Islet of Langerhans (tissue), 1 donor: ENCODE data around the gene WDR74.
"Not testable (repeated sequence)": the region's sequence is repeated elsewhere in the genome, so short reads cannot be mapped to it uniquely, and the experiment has no call there.

Experiments
- FAIRE-seq: peaks from one replicate; lab custom pipeline; 2011; peaks lifted over from hg19 to GRCh38; lab: Jason Lieb, UNC

Gene WDR74

GRCh38 chr11:62859281-62859703, 19.9 kb upstream of the WDR74 start:
- not testable (repeated sequence) for FAIRE-seq

- FAIRE-seq: no peak
Observed at GRCh38 chr11:62858201-62858600, 18.8 kb upstream of the WDR74 start.

- FAIRE-seq: no peak
Observed at GRCh38 chr11:62857541-62857982, 18.2 kb upstream of the WDR74 start.

- no peak for FAIRE-seq
Observed at GRCh38 chr11:62856333-62856895, 17.0 kb upstream of the WDR74 start.

GRCh38 chr11:62855571-62856332, 16.4 kb upstream of the WDR74 start:
- no peak for FAIRE-seq

GRCh38 chr11:62854825-62855570, 15.6 kb upstream of the WDR74 start:
- no peak for FAIRE-seq

- no peak for FAIRE-seq
Observed at GRCh38 chr11:62854013-62854824, 14.8 kb upstream of the WDR74 start.

GRCh38 chr11:62853279-62853965, 14.0 kb upstream of the WDR74 start:
- FAIRE-seq: no peak

GRCh38 chr11:62852523-62853188, 13.3 kb upstream of the WDR74 start:
- FAIRE-seq: no peak

- no peak for FAIRE-seq
Observed at GRCh38 chr11:62851807-62852522, 12.6 kb upstream of the WDR74 start.

GRCh38 chr11:62850911-62851806, 11.8 kb upstream of the WDR74 start:
- no peak for FAIRE-seq

- no peak for FAIRE-seq
Observed at GRCh38 chr11:62847767-62848314, 8.5 kb upstream of the WDR74 start.

- no peak for FAIRE-seq
Observed at GRCh38 chr11:62846177-62846576, 6.8 kb upstream of the WDR74 start.

GRCh38 chr11:62844154-62844553, 4.8 kb upstream of the WDR74 start:
- no peak for FAIRE-seq

- no peak for FAIRE-seq
Observed at GRCh38 chr11:62843466-62843865, 4.1 kb upstream of the WDR74 start.

- not testable (repeated sequence) for FAIRE-seq
Observed at GRCh38 chr11:62842891-62843290, 3.5 kb upstream of the WDR74 start.

GRCh38 chr11:62842171-62842741, 2.9 kb upstream of the WDR74 start:
- FAIRE-seq: no peak

- FAIRE-seq: peak; percentile 100
Observed at GRCh38 chr11:62841361-62842170, 2.2 kb upstream of the WDR74 start.
